Hematopoietic multipotent progenitor cell treated with erythropoietin and hydrocortisone succinate and interleukin-3 and kit ligand, for 17 days (in vitro differentiated cells): Measurements from ENCODE around the gene CLSTN2.

Experiments
- DNase-seq: peaks from one replicate; pipeline ENCODE4 v3.0.0-alpha.2; 2015; ENCODE audit warnings: low spot score

CLSTN2 gene

GRCh38 chr3:140238646-140239314 lies 303.8 kb downstream of the CLSTN2 start:
- DNase-seq: no peak

- DNase-seq: no peak
These were observed 307.9 kb downstream of the CLSTN2 start for GRCh38 chr3:140242818-140243276.

GRCh38 chr3:140243575-140243974 lies 308.6 kb downstream of the CLSTN2 start:
- DNase-seq: no peak

GRCh38 chr3:140244893-140245292 lies 309.9 kb downstream of the CLSTN2 start:
- no peak for DNase-seq

- DNase-seq: no peak
These were observed 311.6 kb downstream of the CLSTN2 start for GRCh38 chr3:140246578-140246977.

GRCh38 chr3:140247775-140248174 lies 312.8 kb downstream of the CLSTN2 start:
- DNase-seq: no peak

GRCh38 chr3:140249188-140249587 lies 314.2 kb downstream of the CLSTN2 start:
- DNase-seq: no peak

- no peak for DNase-seq
These were observed 315.2 kb downstream of the CLSTN2 start for GRCh38 chr3:140250010-140250855.

GRCh38 chr3:140250945-140251344 lies 316.0 kb downstream of the CLSTN2 start:
- DNase-seq: no peak

GRCh38 chr3:140251678-140252077 lies 316.7 kb downstream of the CLSTN2 start:
- no peak for DNase-seq

GRCh38 chr3:140252812-140253656 lies 318.0 kb downstream of the CLSTN2 start:
- DNase-seq: no peak

GRCh38 chr3:140258222-140258724 lies 323.3 kb downstream of the CLSTN2 start:
- DNase-seq: no peak

- no peak for DNase-seq
These were observed 330.3 kb downstream of the CLSTN2 start for GRCh38 chr3:140265302-140265701.

GRCh38 chr3:140268103-140268502 lies 333.1 kb downstream of the CLSTN2 start:
- no peak for DNase-seq

GRCh38 chr3:140268610-140269009 lies 333.6 kb downstream of the CLSTN2 start:
- DNase-seq: no peak

GRCh38 chr3:140270329-140270728 lies 335.3 kb downstream of the CLSTN2 start:
- no peak for DNase-seq

GRCh38 chr3:140273542-140274195 lies 338.7 kb downstream of the CLSTN2 start:
- DNase-seq: no peak

GRCh38 chr3:140274429-140274828 lies 339.4 kb downstream of the CLSTN2 start:
- DNase-seq: no peak

- DNase-seq: no peak
These were observed 341.7 kb downstream of the CLSTN2 start for GRCh38 chr3:140276703-140277102.

- no peak for DNase-seq
These were observed 342.9 kb downstream of the CLSTN2 start for GRCh38 chr3:140277886-140278285.

GRCh38 chr3:140284372-140284771 lies 349.4 kb downstream of the CLSTN2 start:
- no peak for DNase-seq

- DNase-seq: no peak
These were observed 350.4 kb downstream of the CLSTN2 start for GRCh38 chr3:140285380-140285779.
